CD4-positive, alpha-beta memory T cell (primary cell): ENCODE results near the gene OPA3. TPM values are rescaled to one million over a fixed set of nuclear protein-coding genes. Genes with fewer than 3 reads are reported as not detected.

Experiments used
- CTCF ChIA-PET: fragments of 350-600 bp; sonication (Branson Sonifier 250); formaldehyde crosslinking; loops from one replicate; lab custom pipeline; 2021; ENCODE audit warnings: inconsistent platforms; ENCODE audit not compliant: partially characterized antibody; lab: Charles Lee
- POLR2A ChIA-PET: fragments of 350-600 bp; sonication (Branson Sonifier 250); formaldehyde crosslinking; loops from one replicate; lab custom pipeline; 2021; ENCODE audit not compliant: partially characterized antibody; lab: Charles Lee
- DNase-seq, 5 donors: peaks; one replicate each; pipeline versions ENCODE4 v3.0.0 to v3.0.0-alpha.2; 2020 to 2022; ENCODE audit warnings: mixed read lengths in 1 of 5
- H3K27ac ChIP-seq: one replicate; pipeline ENCODE4 v1.7.0; 2013; ENCODE audit warnings: low read depth, low read length
- H3K27me3 ChIP-seq: 2 replicates; pipeline ENCODE4 v1.7.0; 2013; ENCODE audit warnings: mild to moderate bottlenecking, low read length, moderate library complexity; ENCODE audit not compliant: insufficient read depth
- H3K36me3 ChIP-seq: 2 replicates; pipeline ENCODE4 v1.7.0; 2013; ENCODE audit warnings: mild to moderate bottlenecking, low read length, moderate library complexity; ENCODE audit not compliant: insufficient read depth
- H3K4me1 ChIP-seq: 2 replicates; pipeline ENCODE4 v1.7.0; 2013; ENCODE audit warnings: mild to moderate bottlenecking, low read length, moderate library complexity; ENCODE audit not compliant: insufficient read depth
- H3K4me3 ChIP-seq, 2 donors: one replicate each; pipeline ENCODE4 v1.7.0; 2013; ENCODE audit warnings: low read length in 2 of 2, mild to moderate bottlenecking in 1 of 2
- H3K9me3 ChIP-seq, 2 donors: one replicate each; pipeline ENCODE4 v1.7.0; 2013; ENCODE audit warnings: low read length in 2 of 2, control low read depth in 1 of 2; ENCODE audit not compliant: control insufficient read depth in 1 of 2
- H3K27ac Mint-ChIP-seq, 7 donors: one replicate each; pipeline ENCODE4 v1.8.0; 2020 to 2021; ENCODE audit warnings: mixed read lengths in 7 of 7, mild to moderate bottlenecking in 6 of 7, inconsistent platforms in 3 of 7, moderate library complexity in 3 of 7
- H3K27me3 Mint-ChIP-seq, 2 donors: one replicate each; pipeline ENCODE4 v1.8.0; 2020 to 2021; ENCODE audit warnings: mixed read lengths in 2 of 2
- H3K36me3 Mint-ChIP-seq, 2 donors: one replicate each; pipeline ENCODE4 v1.8.0; 2020 to 2021; ENCODE audit warnings: mixed read lengths in 2 of 2, inconsistent platforms in 1 of 2, mild to moderate bottlenecking in 1 of 2
- H3K4me1 Mint-ChIP-seq, 4 donors: one replicate each; pipeline ENCODE4 v1.8.0; 2020 to 2021; ENCODE audit warnings: mixed read lengths in 4 of 4, mild to moderate bottlenecking in 1 of 4
- H3K4me3 Mint-ChIP-seq, 8 donors: one replicate each; pipeline ENCODE4 v1.8.0; 2020 to 2021; ENCODE audit warnings: mixed read lengths in 8 of 8, mild to moderate bottlenecking in 7 of 8, moderate library complexity in 6 of 8, inconsistent platforms in 3 of 8
- H3K9me3 Mint-ChIP-seq, 8 donors: one replicate each; pipeline ENCODE4 v1.8.0; 2020 to 2021; ENCODE audit warnings: mixed read lengths in 8 of 8, mild to moderate bottlenecking in 5 of 8, inconsistent platforms in 3 of 8, moderate library complexity in 1 of 8
- intact Hi-C: fragments of 100-400 bp; cut with micrococcal nuclease; formaldehyde crosslinking; loops from one replicate; pipeline ENCODE4 v1.15.1; 2023
- polyA plus RNA-seq, 2 donors: library from polyadenylated mRNA; unstranded; fragments of 300-500 nt; fragmentation: Illumina TruSeq; gene quantifications; one replicate each; pipeline ENCODE4 v1.2.3, GENCODE V29; 2021
- total RNA-seq, 2 experiments: library from RNA; stranded (reverse); gene quantifications; one replicate each; pipeline ENCODE4 v1.2.3, GENCODE V29; 2021

Gene OPA3
- total and polyA plus RNA-seq, 4 experiments from 2014 or later: 4.4 to 12.9 (median 10.3) TPM

DNA sequence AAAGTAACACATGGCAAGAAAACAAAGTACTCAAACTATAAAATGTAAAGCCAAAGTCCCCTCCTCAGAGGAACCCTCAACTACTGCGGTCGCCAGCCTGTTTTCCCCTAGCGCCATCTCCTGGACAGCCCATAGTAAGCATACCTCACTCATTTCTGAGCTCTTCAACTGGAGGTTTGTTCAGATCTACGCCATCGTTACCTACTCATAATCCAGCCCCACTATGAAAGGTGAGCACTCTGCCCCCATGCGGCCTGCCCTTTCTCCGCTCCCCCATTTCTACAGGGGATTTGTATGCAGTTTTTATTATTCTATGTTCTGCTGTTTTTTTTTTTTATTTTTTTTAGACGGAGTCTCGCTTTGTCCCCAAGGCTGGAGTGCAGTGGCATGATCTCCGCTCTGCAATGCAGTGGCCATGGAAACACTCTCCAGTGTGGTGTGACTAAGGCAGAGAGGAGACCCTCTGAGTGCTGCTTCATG is 26.2 kb downstream of the OPA3 start:
- POLR2A ChIA-PET: interaction anchor here (0.6 kb wide), 1 partner anchor 48 kb away, joined by 3 read pairs; no protein-coding TSS in a partner anchor
- H3K27me3 Mint-ChIP-seq: no peaks in the 10 kb centered on the region
- peaks cover 0 to 1% of the 10 kb centered on the region in 2 donors for H3K36me3 Mint-ChIP-seq
- DNase-seq: peak; percentile 73 to 78 (median 76)
- Histone ChIP-seq H3K27ac (no peak overlapping the region), H3K9me3 (no peaks in the 10 kb centered on the region), H3K4me1 (peaks cover 25% of the 10 kb centered on the region), H3K27me3 (no peaks in the 10 kb centered on the region), H3K36me3 (no peaks in the 10 kb centered on the region), H3K4me3 (no peak overlapping the region)
- intact Hi-C loops: loop anchor here (1.0 kb wide), 2 partner anchors 52 to 65 kb away; no protein-coding TSS in a partner anchor
- peaks cover 9 to 32% (median 16%) of the 10 kb centered on the region in 4 donors for H3K4me1 Mint-ChIP-seq
- H3K4me3 Mint-ChIP-seq: peak overlapping the region in 1 of 8 donors; percentile 34
- peak overlapping the region in 4 of 7 donors; percentile 5 to 59 (median 34) for H3K27ac Mint-ChIP-seq
- CTCF ChIA-PET: interaction anchor here (0.5 to 1.6 kb wide), 24 partner anchors 9 to 119 kb away, joined by 3 to 11 read pairs (median 4); no protein-coding TSS in a partner anchor
- no peaks in the 10 kb centered on the region for H3K9me3 Mint-ChIP-seq

GRCh38 chr19:45556835-45557234 is 27.8 kb downstream of the OPA3 start:
- Histone ChIP-seq H3K36me3 (no peaks in the 10 kb centered on the region), H3K9me3 (no peaks in the 10 kb centered on the region), H3K27me3 (no peaks in the 10 kb centered on the region), H3K4me1 (peaks cover 13% of the 10 kb centered on the region), H3K27ac (no peak overlapping the region), H3K4me3 (no peak overlapping the region)
- ChIA-PET CTCF (interaction anchor here (0.8 kb wide), 1 partner anchor 56 kb away, joined by 3 read pairs; no protein-coding TSS in a partner anchor), POLR2A (no interaction called here)
- Mint-ChIP-seq H3K36me3 (peaks cover 2 to 6% of the 10 kb centered on the region in 2 donors), H3K4me3 (no peak overlapping the region), H3K4me1 (peaks cover 3 to 24% (median 8%) of the 10 kb centered on the region in 4 donors), H3K27me3 (no peaks in the 10 kb centered on the region), H3K27ac (no peak overlapping the region), H3K9me3 (no peaks in the 10 kb centered on the region)
- intact Hi-C loops: no loop called here
- DNase-seq: no peak

DNA sequence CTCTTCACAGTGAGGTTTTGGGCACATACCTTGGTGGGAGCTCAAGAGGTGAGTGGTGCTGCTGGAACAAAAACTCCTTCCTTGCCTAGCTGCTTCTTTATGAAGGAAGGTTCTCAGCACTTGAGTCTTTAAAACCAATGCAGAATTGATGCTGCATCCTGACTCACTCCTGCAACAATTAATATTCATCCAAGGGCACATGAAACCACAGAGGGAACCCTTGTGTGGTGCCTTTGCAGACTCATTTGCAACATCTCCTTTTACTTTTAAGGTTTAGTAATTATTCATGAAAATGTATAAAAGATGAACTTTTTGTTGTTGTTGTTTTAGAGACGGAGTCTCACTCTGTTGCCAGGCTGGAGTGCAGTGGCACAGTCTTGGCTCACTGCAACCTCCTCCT is 30.1 kb downstream of the OPA3 start:
- H3K36me3 Mint-ChIP-seq: peaks cover 5 to 11% of the 10 kb centered on the region in 2 donors
- intact Hi-C loops: no loop called here
- no peaks in the 10 kb centered on the region for H3K36me3 ChIP-seq
- no peak for DNase-seq
- H3K9me3 Mint-ChIP-seq: no peaks in the 10 kb centered on the region
- peaks cover 3 to 17% (median 5%) of the 10 kb centered on the region in 4 donors for H3K4me1 Mint-ChIP-seq
- no peaks in the 10 kb centered on the region for H3K27me3 ChIP-seq
- H3K27me3 Mint-ChIP-seq: no peaks in the 10 kb centered on the region
- no peak overlapping the region for H3K4me3 Mint-ChIP-seq
- ChIA-PET CTCF (interaction anchor here (0.9 kb wide), 1 partner anchor 29 kb away, joined by 3 read pairs; no protein-coding TSS in a partner anchor), POLR2A (no interaction called here)
- no peak overlapping the region for H3K27ac ChIP-seq
- peaks cover 13% of the 10 kb centered on the region for H3K4me1 ChIP-seq
- no peak overlapping the region for H3K4me3 ChIP-seq
- no peaks in the 10 kb centered on the region for H3K9me3 ChIP-seq
- peak overlapping the region in 1 of 7 donors; percentile 31 for H3K27ac Mint-ChIP-seq

DNA sequence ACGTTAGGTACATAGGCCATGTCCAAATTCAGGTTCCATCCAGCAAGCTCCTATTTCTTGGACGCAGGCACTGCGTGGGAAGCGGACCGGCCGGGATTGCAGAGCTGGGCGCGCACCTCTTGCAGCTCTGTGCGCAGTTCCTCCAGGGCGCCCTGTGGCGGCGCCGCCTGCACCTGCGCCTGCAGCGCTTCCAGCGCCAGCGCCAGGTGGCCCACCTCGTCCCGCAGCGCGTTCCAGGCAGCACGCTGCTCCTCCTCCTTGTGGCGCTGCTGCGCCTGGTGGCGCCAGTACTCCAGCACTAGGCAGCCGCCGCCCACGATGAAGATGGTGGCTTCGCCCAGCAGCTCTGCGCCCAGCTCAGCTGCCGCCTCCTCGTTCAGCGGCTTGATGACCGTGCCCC is 31.1 kb downstream of the OPA3 start:
- CTCF ChIA-PET: interaction anchor here (1.4 kb wide), 1 partner anchor 48 kb away, joined by 3 read pairs; no protein-coding TSS in a partner anchor
- no peaks in the 10 kb centered on the region for H3K9me3 Mint-ChIP-seq

DNA sequence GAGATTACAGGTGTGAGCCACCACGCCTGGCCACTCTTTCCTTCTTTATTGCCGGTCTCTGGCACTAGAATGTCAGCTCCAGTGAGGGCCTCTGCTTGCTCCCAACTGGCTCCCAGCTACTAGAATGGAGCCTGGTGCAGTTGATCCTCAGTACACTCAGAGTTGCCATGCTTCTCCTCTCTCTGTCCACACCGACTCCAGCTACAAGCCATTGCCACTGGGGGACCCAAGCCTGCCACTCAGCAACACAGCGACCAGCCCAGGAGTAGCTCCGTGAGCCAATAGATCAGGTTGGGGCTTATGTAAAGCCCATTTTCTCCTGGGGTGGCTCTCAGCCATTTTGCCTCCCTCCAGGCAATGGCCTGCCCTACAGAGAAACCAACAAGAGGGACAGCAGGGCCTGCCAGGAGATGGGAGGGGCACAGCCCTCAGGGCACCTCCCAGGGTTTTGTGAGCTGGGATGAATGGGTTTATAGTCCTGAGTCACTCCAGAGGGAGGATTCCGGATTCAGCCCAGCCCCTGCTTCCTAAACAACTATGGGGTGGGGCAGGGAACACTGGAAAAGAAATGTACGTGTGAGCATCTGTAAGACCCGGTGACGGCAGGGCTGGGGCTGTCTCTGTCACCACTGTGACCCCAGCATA is 36.5 kb downstream of the OPA3 start:
- intact Hi-C loops: no loop called here
- H3K27ac ChIP-seq: no peak overlapping the region
- Mint-ChIP-seq H3K27ac (no peak overlapping the region), H3K4me1 (peaks cover 0 to 6% (median 3%) of the 10 kb centered on the region in 4 donors), H3K27me3 (no peaks in the 10 kb centered on the region), H3K9me3 (no peaks in the 10 kb centered on the region), H3K4me3 (no peak overlapping the region), H3K36me3 (peaks cover 4 to 9% of the 10 kb centered on the region in 2 donors)
- no peaks in the 10 kb centered on the region for H3K27me3 ChIP-seq
- ChIA-PET CTCF (no interaction called here), POLR2A (no interaction called here)
- no peaks in the 10 kb centered on the region for H3K4me1 ChIP-seq
- no peaks in the 10 kb centered on the region for H3K9me3 ChIP-seq
- H3K4me3 ChIP-seq: no peak overlapping the region
- DNase-seq: no peak
- no peaks in the 10 kb centered on the region for H3K36me3 ChIP-seq

More for the DNA sequence above, 31.1 kb downstream of the OPA3 start:
- peaks cover 3 to 15% (median 4%) of the 10 kb centered on the region in 4 donors for H3K4me1 Mint-ChIP-seq
- POLR2A ChIA-PET: no interaction called here
- intact Hi-C loops: no loop called here
- H3K36me3 Mint-ChIP-seq: peaks cover 5 to 11% of the 10 kb centered on the region in 2 donors
- Histone ChIP-seq H3K4me1 (peaks cover 7% of the 10 kb centered on the region), H3K27ac (no peak overlapping the region), H3K36me3 (no peaks in the 10 kb centered on the region), H3K4me3 (no peak overlapping the region), H3K9me3 (no peaks in the 10 kb centered on the region), H3K27me3 (no peaks in the 10 kb centered on the region)
- no peak for DNase-seq
- H3K27me3 Mint-ChIP-seq: no peaks in the 10 kb centered on the region
- no peak overlapping the region for H3K27ac Mint-ChIP-seq
- no peak overlapping the region for H3K4me3 Mint-ChIP-seq

GRCh38 chr19:45547211-45547770 is 37.3 kb downstream of the OPA3 start:
- no peak overlapping the region for H3K4me3 Mint-ChIP-seq
- intact Hi-C loops: no loop called here
- H3K27ac ChIP-seq: no peak overlapping the region
- ChIA-PET POLR2A (no interaction called here), CTCF (interaction anchor here (1.1 kb wide), 1 partner anchor 11 kb away, joined by 3 read pairs; no protein-coding TSS in a partner anchor)
- H3K27me3 Mint-ChIP-seq: no peaks in the 10 kb centered on the region
- no peaks in the 10 kb centered on the region for H3K36me3 ChIP-seq
- no peaks in the 10 kb centered on the region for H3K27me3 ChIP-seq
- no peaks in the 10 kb centered on the region for H3K9me3 Mint-ChIP-seq
- peaks cover 0 to 6% (median 3%) of the 10 kb centered on the region in 4 donors for H3K4me1 Mint-ChIP-seq
- H3K27ac Mint-ChIP-seq: no peak overlapping the region
- H3K4me3 ChIP-seq: no peak overlapping the region
- H3K4me1 ChIP-seq: no peaks in the 10 kb centered on the region
- no peaks in the 10 kb centered on the region for H3K9me3 ChIP-seq
- H3K36me3 Mint-ChIP-seq: peaks cover 4 to 6% of the 10 kb centered on the region in 2 donors
- DNase-seq: no peak

DNA sequence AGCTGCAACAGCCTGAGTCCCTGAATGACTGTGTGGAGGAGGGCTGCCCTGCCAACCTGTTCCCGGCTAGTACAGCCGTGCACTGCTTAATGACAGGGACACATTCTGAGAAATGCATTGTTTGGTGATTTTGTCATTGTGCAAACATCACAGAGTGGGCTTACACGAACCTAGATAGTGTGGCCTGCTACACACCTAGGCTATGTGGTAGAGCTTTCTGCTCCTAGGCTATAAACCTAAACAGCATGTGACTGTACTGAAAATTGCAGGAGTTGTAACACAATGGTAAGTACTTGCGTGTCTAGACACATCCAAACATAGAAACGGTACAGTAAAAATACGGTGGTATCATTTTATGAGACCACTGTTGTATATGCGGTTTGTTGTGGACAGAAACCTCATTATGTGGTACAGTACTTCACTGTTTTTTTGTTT is 42.4 kb downstream of the OPA3 start:
- intact Hi-C loops: no loop called here
- Histone ChIP-seq H3K9me3 (no peaks in the 10 kb centered on the region), H3K36me3 (no peaks in the 10 kb centered on the region), H3K4me1 (no peaks in the 10 kb centered on the region), H3K27ac (no peak overlapping the region), H3K4me3 (no peak overlapping the region), H3K27me3 (no peaks in the 10 kb centered on the region)
- POLR2A ChIA-PET: no interaction called here
- peaks cover 0 to 6% (median 3%) of the 10 kb centered on the region in 4 donors for H3K4me1 Mint-ChIP-seq
- CTCF ChIA-PET: interaction anchor here (1.7 kb wide), 1 partner anchor 16 kb away, joined by 7 read pairs; no protein-coding TSS in a partner anchor
- no peaks in the 10 kb centered on the region for H3K27me3 Mint-ChIP-seq
- no peak overlapping the region for H3K27ac Mint-ChIP-seq
- no peak for DNase-seq
- H3K4me3 Mint-ChIP-seq: no peak overlapping the region
- no peaks in the 10 kb centered on the region for H3K36me3 Mint-ChIP-seq
- H3K9me3 Mint-ChIP-seq: peaks cover 0 to 4% (median under 1%) of the 10 kb centered on the region in 8 donors
